Putamen (tissue), 1 donor: ENCODE results near the gene PIK3R5.
"Not testable (repeated sequence)": the region's sequence is repeated elsewhere in the genome, so short reads cannot be mapped to it uniquely, and the experiment has no call there.

Experiments used
- DNase-seq: peaks from one replicate; pipeline ENCODE4 v3.0.0-alpha.2; 2016; ENCODE audit warnings: low spot score

The PIK3R5 gene

DNA sequence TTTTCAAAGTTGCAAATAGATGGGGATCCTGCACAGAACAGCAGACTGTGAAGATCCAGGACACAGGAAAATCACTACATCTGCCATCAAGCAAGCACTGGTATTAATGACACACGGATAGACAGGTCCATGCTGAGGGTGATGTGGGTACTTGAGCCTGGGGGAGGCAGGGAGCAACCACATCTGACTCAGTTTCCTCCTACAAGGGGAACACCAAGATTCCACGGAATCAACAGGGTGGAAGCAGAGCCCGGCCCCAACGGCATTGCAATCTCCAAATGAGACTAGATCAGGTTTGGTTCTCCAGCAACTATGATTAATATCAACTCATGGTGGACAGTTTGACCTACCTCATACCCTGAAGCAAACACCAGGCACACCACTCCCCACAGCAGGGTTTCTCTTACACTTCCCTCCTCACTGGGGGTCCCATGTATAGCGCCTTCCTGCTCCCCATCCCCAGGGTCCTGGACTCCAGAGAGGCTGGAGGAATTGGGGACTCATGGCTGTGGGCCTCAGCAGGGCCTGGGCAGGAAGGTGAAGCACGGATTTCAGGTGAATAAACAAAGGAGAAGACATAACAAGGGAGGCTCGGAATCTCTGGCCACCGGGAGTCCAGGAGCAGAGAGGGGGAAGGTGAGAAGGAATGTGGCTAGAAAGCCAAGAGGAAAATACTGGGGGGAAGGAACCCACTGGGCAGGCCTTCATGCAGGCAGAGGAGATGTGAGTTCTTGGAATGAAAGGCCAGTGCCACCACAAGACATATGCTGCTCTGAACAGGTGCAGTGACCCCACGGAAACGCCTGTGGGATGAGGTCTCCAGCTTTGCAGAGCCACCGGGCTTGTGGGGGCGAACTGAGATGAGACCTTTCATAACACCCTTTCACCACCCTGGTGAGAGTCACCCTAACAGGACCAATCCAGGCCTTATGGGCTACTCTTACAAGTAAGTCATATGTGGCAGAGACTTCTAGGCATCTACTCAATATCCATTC lies 68.6 kb downstream of the PIK3R5 start:
- no peak for DNase-seq

- DNase-seq: no peak
Measured at GRCh38 chr17:8896087-8896486, 69.4 kb downstream of the PIK3R5 start.

GRCh38 chr17:8894673-8895578 lies 70.6 kb downstream of the PIK3R5 start:
- peak; percentile 19 for DNase-seq

- no peak for DNase-seq
Measured at GRCh38 chr17:8894202-8894671, 71.3 kb downstream of the PIK3R5 start.

DNA sequence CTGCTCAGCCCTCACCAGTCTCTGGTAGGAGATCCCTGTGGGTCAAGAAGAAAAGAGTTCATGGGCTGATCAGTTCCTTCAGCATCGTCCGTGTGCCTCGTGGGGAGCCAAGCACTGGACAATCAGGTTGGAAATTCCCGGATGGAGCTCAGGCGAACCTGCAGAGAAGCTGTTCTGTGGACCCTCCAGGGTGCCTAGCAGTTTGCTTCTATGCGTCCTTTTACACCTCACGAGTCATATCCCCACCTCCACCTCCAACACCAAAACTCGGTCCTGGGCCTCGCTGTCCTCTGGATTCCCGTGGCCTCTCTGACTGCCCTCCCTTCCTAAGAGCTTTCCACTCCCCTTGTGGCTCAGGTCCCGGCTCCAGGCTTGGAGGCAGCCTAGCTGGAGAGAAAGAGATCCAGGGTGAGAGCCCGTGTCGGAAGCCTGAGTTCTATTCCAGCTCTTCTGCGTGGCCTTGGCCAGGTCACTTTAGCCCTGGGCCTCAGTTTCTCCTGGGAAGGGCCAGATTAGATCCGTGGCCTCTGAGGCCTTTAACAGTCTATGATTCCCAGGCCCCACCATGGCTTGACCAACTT lies 71.8 kb downstream of the PIK3R5 start:
- no peak for DNase-seq

DNA sequence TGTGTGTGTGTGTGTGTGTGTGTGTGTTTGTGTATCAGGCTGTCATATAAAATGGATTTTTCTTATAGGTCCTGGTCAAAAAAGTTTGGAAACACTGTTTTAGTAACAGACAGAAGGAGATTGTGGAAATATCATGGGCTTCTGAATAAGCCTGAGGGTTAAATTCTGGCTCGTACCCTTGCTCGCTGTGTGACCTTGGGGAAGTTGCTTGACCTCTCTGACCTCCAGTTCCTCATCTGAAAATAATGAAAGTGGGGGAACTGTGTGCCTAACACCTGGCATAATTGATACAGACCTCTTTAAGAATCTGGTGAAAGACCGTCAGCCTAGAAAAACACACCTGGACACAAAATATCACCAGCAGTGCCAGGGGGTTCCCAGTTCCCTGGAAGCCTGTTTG lies 72.4 kb downstream of the PIK3R5 start:
- DNase-seq: no peak

DNA sequence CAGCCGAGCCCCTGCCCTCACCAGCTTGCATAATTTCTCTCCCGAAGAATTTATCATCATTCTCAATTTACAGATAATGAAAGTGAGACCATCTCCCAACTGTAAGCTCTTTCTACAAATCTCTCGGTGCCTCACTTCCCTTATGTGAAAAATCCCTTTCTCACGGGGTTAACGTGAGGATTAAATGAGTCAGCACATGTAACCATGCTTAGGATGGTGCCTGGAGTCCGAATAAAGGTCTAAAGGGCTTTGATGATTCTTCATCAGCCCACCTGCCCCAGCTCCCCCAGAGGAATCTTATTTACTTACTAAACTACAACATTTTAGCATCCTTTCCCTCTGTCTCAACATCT lies 73.2 kb downstream of the PIK3R5 start:
- no peak for DNase-seq

- DNase-seq: no peak
Measured at GRCh38 chr17:8890671-8891070, 74.8 kb downstream of the PIK3R5 start.

DNA sequence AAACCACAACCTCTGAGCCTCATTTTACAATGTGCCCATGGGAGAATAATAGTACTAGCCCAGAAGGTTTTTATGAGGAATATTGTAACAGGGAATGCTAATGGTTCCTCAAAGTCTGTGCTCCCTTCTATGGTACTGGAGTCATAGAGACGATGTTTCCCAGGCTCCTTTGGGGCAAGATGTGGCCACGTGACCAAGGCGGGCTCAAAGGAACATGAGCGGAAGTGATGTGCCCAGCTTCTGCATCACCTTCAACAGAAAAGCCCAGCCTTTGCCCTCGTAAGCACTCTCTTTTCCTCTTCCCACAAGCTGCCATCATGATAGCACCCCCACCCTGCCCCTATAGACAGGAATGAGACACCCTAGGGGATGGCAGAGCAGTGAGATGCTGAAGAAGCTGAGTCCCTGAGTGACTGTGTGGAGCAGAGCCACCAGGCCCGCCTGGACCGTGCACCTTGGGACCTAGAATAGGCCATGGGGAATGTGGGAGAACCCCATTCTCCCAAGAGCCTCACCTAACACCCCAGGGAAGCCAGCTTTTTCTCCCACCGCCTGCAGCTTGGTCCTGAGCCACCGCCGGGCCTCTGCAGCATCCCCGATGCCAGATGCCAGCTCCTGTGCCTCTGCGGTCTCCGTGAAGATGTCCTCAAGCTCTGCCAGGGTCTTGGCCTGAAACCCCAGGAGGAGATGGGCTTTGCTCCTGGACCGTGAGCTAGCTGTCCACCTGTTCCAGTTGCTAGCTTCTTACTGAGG lies 75.9 kb downstream of the PIK3R5 start:
- DNase-seq: no peak

- DNase-seq: no peak
Measured at GRCh38 chr17:8888704-8889302, 76.7 kb downstream of the PIK3R5 start.

- DNase-seq: no peak
Measured at GRCh38 chr17:8887834-8888703, 77.4 kb downstream of the PIK3R5 start.

DNA sequence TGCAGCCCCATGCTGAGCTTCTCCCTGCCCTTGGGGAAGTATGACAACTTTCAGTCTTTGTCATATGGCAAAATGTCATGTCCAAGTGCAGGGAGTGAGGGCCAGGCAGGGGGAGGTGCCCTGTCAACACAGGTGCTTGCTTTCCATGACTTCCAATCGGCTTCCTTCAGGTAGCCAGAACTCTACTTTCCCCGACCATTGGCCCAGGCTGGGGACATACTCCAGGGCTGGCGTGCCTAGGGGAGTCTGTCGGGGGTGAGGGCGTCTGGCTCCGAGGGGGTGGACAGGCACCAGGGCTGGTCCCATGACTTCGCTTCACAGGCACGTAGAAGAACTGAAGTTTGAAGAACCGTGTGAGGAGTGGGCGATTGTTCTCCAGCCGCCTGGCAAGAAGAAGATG lies 78.2 kb downstream of the PIK3R5 start:
- no peak for DNase-seq

DNA sequence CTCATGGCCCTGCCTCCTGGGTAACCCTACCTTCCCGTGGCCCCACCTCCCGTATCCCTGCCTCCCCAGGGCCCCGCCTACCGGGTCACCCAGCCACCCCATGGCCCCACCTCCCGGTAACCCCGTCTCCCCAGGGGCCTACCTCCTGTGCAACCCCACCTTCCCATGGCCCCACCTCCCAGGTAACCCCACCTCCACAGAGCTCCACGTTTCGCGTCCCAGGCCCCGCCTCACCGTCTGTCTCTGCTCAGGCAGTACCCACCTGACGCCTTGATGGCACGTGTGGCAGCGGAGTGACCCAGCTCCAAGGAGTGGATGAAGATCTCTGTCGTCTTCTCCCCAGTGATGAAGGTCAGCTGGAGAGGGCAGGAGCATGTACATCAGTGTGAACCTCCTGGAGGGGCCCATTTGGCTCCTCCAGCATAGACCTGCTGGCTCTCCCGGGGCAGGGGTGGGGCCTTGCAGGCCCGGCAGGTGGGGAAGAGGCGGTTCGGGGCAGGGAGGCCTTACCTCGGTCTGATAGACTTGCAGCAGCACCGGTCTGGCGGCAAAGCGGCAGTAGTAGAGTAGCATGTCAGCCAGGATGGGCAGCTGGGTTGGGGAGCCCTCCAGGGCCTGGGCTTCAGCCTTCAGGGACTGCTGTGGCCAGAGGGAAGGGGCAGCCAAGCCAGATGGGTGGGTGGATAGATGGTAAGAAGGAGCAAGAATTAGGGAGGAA lies 79.4 kb downstream of the PIK3R5 start:
- no peak for DNase-seq

DNA sequence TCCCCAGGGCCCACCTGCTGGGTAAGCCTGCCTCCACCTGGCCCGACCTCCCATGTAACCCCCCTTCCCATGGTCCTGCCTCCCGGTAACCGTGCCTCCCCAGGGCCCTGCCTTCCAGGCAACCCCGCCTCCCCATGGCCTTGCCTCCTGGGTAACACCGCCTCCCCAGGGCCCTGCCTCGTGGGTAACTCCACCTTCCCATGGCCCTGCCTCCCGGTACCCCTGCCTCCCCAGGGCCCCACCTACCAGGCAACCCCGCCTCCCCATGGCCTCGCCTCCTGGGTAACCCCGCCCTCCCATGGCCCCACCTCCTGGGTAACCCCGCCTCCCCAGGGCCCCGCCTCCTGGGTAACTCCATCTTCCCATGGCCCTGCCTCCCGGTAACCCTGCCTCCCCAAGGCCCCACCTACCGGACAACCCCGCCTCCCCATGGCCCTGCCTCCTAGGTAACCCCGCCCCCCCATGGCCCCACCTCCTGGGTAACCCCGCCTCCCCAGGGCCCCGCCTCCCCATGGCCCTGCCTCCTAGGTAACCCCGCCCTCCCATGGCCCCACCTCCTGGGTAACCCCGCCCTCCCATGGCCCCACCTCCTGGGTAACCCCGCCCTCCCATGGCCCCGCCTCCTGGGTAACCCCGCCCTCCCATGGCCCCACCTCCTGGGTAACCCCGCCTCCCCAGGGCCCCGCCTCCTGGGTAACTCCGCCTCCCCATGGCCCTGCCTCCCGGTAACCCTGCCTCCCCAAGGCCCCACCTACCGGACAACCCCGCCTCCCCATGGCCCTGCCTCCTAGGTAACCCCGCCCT lies 80.1 kb downstream of the PIK3R5 start:
- DNase-seq: not testable (repeated sequence)

GRCh38 chr17:8884336-8884990 lies 81.0 kb downstream of the PIK3R5 start:
- DNase-seq: no peak

DNA sequence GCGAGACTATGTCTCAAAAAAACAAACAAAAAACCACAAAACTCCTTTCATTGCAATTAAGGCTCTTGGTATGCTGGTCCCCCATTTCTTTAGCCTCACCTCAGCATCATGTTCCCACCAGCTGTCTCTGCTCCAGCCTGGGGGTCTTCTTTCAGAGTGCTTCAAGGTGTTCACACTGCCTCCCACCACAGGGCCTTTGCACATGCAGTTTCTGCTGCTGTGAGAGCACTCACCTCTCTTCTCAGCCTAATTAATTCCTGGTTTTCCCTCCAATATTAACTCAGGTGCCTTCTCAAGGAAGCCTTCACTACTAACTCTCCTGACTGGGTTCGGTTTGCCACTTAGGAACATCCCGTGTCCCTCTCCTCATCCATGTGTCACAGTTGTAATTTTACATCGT lies 82.2 kb downstream of the PIK3R5 start:
- no peak for DNase-seq

DNA sequence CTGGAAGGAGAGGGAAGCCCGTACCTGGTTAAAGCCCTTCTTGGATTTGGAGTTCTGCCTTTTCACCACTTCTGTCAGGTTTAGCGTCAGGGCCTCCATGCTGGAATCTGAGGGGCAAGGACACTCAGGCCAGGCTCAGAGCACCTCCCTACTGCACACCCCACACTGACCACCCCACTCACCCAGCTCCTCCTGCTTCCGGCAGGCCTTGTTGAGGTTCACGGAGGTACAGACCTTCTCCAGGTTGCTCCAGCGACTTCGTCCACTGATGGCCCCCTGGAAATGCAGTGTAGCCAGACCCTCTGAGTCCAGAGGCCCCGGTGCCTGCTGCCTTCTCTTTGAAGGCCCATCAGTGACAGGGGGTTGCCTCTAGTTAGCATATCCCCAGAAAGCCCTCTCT lies 83.9 kb downstream of the PIK3R5 start:
- DNase-seq: no peak

- DNase-seq: no peak
Measured at GRCh38 chr17:8880466-8880865, 85.0 kb downstream of the PIK3R5 start.
